Stomach (tissue), 4 donors: Measurements from ENCODE around the gene DOLK.

Experiments used
- EP300 ChIP-seq: sonication (generic); formaldehyde crosslinking; IDR thresholded peaks from one replicate; pipeline ENCODE4 v1.6.1; 2017; ENCODE audit warnings: antibody characterized with exemption
- POLR2A ChIP-seq, 4 donors: fragments of 450-650 bp; IDR thresholded peaks; one replicate each; pipeline ENCODE4 v1.6.1; 2016; ENCODE audit warnings: antibody characterized with exemption in 4 of 4, control low read depth in 2 of 4, mild to moderate bottlenecking in 1 of 4, moderate library complexity in 1 of 4
- POLR2AphosphoS5 ChIP-seq, 3 donors: sonication (generic); formaldehyde crosslinking; IDR thresholded peaks; one replicate each; pipeline ENCODE4 v1.6.1; 2016; ENCODE audit warnings: antibody characterized with exemption in 3 of 3
- TF ChIP-seq, protein P1 (sequence below), 7 experiments: fragments of 450-650 bp in 4 of 7; fragments of 200-600 bp in 3 of 7; sonication (generic) in 3 of 7; IDR thresholded peaks; one replicate each; pipeline ENCODE4 v1.5.1; 2016 to 2019; ENCODE audit warnings: antibody characterized with exemption in 7 of 7, control low read depth in 2 of 7, mild to moderate bottlenecking in 1 of 7

DNA sequence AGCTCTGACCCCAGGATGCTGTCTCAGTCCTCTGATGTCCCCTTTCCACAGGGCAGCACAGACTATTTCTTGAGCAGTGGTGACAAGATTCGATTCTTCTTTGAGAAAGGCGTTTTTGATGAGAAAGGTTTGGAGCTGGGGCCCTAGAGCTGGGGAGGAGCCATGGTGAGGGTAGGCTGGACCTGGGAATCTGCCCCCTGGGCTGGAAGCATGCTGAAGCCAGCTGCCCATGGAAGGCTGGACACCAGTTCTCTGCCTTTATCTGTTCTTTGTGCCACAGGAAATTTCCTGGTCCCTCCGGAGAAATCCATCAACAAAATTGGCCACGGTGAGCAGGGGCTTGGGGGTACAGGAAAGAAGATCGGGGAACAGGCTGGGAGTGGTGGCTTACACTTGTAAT lies 13.7 kb downstream of the DOLK start:
- TF ChIP-seq, protein P1, sequence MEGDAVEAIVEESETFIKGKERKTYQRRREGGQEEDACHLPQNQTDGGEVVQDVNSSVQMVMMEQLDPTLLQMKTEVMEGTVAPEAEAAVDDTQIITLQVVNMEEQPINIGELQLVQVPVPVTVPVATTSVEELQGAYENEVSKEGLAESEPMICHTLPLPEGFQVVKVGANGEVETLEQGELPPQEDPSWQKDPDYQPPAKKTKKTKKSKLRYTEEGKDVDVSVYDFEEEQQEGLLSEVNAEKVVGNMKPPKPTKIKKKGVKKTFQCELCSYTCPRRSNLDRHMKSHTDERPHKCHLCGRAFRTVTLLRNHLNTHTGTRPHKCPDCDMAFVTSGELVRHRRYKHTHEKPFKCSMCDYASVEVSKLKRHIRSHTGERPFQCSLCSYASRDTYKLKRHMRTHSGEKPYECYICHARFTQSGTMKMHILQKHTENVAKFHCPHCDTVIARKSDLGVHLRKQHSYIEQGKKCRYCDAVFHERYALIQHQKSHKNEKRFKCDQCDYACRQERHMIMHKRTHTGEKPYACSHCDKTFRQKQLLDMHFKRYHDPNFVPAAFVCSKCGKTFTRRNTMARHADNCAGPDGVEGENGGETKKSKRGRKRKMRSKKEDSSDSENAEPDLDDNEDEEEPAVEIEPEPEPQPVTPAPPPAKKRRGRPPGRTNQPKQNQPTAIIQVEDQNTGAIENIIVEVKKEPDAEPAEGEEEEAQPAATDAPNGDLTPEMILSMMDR (IDR thresholded peaks at IDR 0.05): no peak
- TF ChIP-seq POLR2A (IDR thresholded peaks at IDR 0.05) (no peak), POLR2AphosphoS5 (IDR thresholded peaks at IDR 0.05) (no peak), EP300 (no peak)
